ENCODE results near the gene MOB2. TPM values are rescaled to one million over a fixed set of nuclear protein-coding genes. Genes with fewer than 3 reads are reported as not detected.

The MOB2 gene
- total and polyA plus RNA-seq, 2 of the 13 experiments (the other 11 are each of a cell fraction or from before 2014, with no cell fraction given): 21.8 to 27.7 TPM

DNA sequence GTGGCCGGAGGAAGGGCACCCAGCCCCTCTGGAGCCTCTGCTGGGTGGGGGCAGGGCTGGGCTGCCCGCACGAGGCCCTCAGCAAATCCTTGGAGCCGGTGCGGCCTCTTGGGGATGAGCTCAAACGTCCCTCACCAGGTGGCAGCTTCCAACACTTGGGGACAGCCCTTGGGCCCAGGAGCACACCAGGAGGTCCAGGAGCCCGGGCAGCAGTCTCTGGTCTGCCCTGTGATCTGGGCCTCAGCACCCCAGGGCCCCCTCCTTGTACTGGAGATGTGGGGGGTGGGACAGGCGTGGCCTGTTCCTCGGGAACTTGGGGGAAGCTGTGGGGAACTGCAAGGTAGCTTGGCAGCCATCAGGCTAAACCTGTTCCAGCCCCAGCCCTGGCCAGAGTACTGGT, 40.0 kb downstream of the MOB2 start:
- ATAC-seq: no peak
- H3K4me3 ChIP-seq (replicated peaks in 1 of 3; ENCODE audit: insufficient read depth in 1 of 3, low read depth in 2 of 3, low read length in 3 of 3): no peak overlapping the region
- peaks cover 5 to 22% of the 10 kb centered on the region in 2 experiments; a peak in 4 of 5 replicates for H3K27me3 ChIP-seq (ENCODE audit: control insufficient read depth in 1 of 2, insufficient read depth in 2 of 2, low read length in 2 of 2)
- no peaks in the 10 kb centered on the region for H3K4me1 ChIP-seq (ENCODE audit: insufficient read depth, low read length)
- no CpG with 5 or more reads among the region's 9 CpGs for WGBS (ENCODE audit: low lambda C conversion rate)
- no peak overlapping the region for H3K27ac ChIP-seq (ENCODE audit: extremely low read length, insufficient read depth, low read length)
- POLR2A ChIA-PET: no interaction called here
- intact Hi-C loops (cut with micrococcal nuclease; ENCODE audit: unreplicated experiment) (no loop called here), in situ Hi-C loops (cut with HindIII; ENCODE audit: extremely low pct_ligation_motif_present, low pct_unique_long_range_greater_than_20kb) (no loop called here)
- H3K4me2 ChIP-seq (ENCODE audit: low read depth, low read length): no peak overlapping the region
- no peaks in the 10 kb centered on the region for H3K36me3 ChIP-seq (replicated peaks in 1 of 2; ENCODE audit: control insufficient read depth in 1 of 2, insufficient read depth in 2 of 2, low read length in 2 of 2)
- peaks cover 5% of the 10 kb centered on the region; the same call in 1 of the 2 replicates for H4K20me1 ChIP-seq (ENCODE audit: insufficient read depth, low read length)
- no peak overlapping the region for H3K9ac ChIP-seq (ENCODE audit: insufficient read depth, low read depth, low read length)
- no peak for DNase-seq (ENCODE audit: low spot score)
- TF ChIP-seq, protein P1, sequence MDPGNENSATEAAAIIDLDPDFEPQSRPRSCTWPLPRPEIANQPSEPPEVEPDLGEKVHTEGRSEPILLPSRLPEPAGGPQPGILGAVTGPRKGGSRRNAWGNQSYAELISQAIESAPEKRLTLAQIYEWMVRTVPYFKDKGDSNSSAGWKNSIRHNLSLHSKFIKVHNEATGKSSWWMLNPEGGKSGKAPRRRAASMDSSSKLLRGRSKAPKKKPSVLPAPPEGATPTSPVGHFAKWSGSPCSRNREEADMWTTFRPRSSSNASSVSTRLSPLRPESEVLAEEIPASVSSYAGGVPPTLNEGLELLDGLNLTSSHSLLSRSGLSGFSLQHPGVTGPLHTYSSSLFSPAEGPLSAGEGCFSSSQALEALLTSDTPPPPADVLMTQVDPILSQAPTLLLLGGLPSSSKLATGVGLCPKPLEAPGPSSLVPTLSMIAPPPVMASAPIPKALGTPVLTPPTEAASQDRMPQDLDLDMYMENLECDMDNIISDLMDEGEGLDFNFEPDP (CRISPR knock-in tag; conservative IDR thresholded peaks at IDR 0.05): no peak
- TF ChIP-seq MXI1 (IDR thresholded peaks at IDR 0.05; ENCODE audit: borderline replicate concordance, low read depth, low read length): no peak
- FAIRE-seq: no peak
- no TSS peak for BruUV-seq (replicated peaks)
- H2AFZ ChIP-seq (ENCODE audit: low read length): no peak overlapping the region
- H3K9me3 ChIP-seq (ENCODE audit: low read length): no peaks in the 10 kb centered on the region
- H3K79me2 ChIP-seq (ENCODE audit: insufficient read depth, low read length): no peaks in the 10 kb centered on the region
- CTCF ChIA-PET (ENCODE audit: low intra/inter-chr PET ratio, low total read pairs): no interaction called here

- no peak overlapping the region for H3K4me3 ChIP-seq (replicated peaks in 1 of 3; ENCODE audit: insufficient read depth in 1 of 3, low read depth in 2 of 3, low read length in 3 of 3)
- 71% methylated on average over 16 of the region's 30 CpGs for WGBS (ENCODE audit: low lambda C conversion rate)
- H3K4me1 ChIP-seq (ENCODE audit: insufficient read depth, low read length): no peaks in the 10 kb centered on the region
- POLR2A ChIA-PET: no interaction called here
- intact Hi-C loops (cut with micrococcal nuclease; ENCODE audit: unreplicated experiment) (no loop called here), in situ Hi-C loops (cut with HindIII; ENCODE audit: extremely low pct_ligation_motif_present, low pct_unique_long_range_greater_than_20kb) (no loop called here)
- DNase-seq (ENCODE audit: low spot score) (no peak), ATAC-seq (no peak), FAIRE-seq (no peak)
- H2AFZ ChIP-seq (ENCODE audit: low read length): no peak overlapping the region
- no peaks in the 10 kb centered on the region for H3K9me3 ChIP-seq (ENCODE audit: low read length)
- no peaks in the 10 kb centered on the region for H3K79me2 ChIP-seq (ENCODE audit: insufficient read depth, low read length)
- CTCF ChIA-PET (ENCODE audit: low intra/inter-chr PET ratio, low total read pairs): no interaction called here
- no peaks in the 10 kb centered on the region for H3K36me3 ChIP-seq (replicated peaks in 1 of 2; ENCODE audit: control insufficient read depth in 1 of 2, insufficient read depth in 2 of 2, low read length in 2 of 2)
- BruUV-seq (replicated peaks): no TSS peak
- H3K9ac ChIP-seq (ENCODE audit: insufficient read depth, low read depth, low read length): no peak overlapping the region
- peaks cover 5 to 22% of the 10 kb centered on the region in 2 experiments; a peak in 4 of 5 replicates for H3K27me3 ChIP-seq (ENCODE audit: control insufficient read depth in 1 of 2, insufficient read depth in 2 of 2, low read length in 2 of 2)
- no peak overlapping the region for H3K4me2 ChIP-seq (ENCODE audit: low read depth, low read length)
- H4K20me1 ChIP-seq (ENCODE audit: insufficient read depth, low read length): peaks cover 5% of the 10 kb centered on the region; the same call in 1 of the 2 replicates
- no peak for TF ChIP-seq ATM (IDR thresholded peaks at IDR 0.05; ENCODE audit: borderline replicate concordance)
- TF ChIP-seq SIN3B (IDR thresholded peaks at IDR 0.05; ENCODE audit: low read length): no peak
- TF ChIP-seq NPAS2 (CRISPR knock-in tag; IDR thresholded peaks at IDR 0.05; ENCODE audit: borderline replicate concordance): no peak
- TF ChIP-seq ZNF530 (CRISPR knock-in tag; IDR thresholded peaks at IDR 0.05; ENCODE audit: low read depth): no peak
- TF ChIP-seq NCOA1 (CRISPR knock-in tag; IDR thresholded peaks at IDR 0.05): no peak
- TF ChIP-seq ZNF556 (CRISPR knock-in tag; IDR thresholded peaks at IDR 0.05; ENCODE audit: borderline replicate concordance): no peak
- no peak for TF ChIP-seq REL (CRISPR knock-in tag; conservative IDR thresholded peaks at IDR 0.05)
- no peak for TF ChIP-seq ELF3 (CRISPR knock-in tag; IDR thresholded peaks at IDR 0.05)
- H3K27ac ChIP-seq (ENCODE audit: extremely low read length, insufficient read depth, low read length): no peak overlapping the region
Measured at GRCh38 chr11:1445741-1446445, 40.7 kb downstream of the MOB2 start.
